Right cardiac atrium (tissue), 5 donors: ENCODE data around the gene EGR1. TPM values are rescaled to one million over a fixed set of nuclear protein-coding genes. Genes with fewer than 3 reads are reported as not detected.

Experiments used
- ATAC-seq, 2 donors: fragments of 200-7000 bp; cut with Tn5 transposase; one replicate each; pipeline versions ENCODE4 v1.8.0 to v1.9.1; 2020; ENCODE audit warnings: moderate library complexity in 2 of 2, mild to moderate bottlenecking in 1 of 2
- DNase-seq, 3 donors: peaks; one replicate each; pipeline ENCODE4 v3.0.0-alpha.2; 2020
- H3K27ac ChIP-seq: one replicate; pipeline ENCODE4 v1.5.1; 2013; ENCODE audit warnings: mild to moderate bottlenecking, low read length, control low read depth, moderate library complexity
- H3K27me3 ChIP-seq: one replicate; pipeline ENCODE4 v1.6.1; 2013; ENCODE audit not compliant: control insufficient read depth, insufficient read depth
- H3K4me1 ChIP-seq: one replicate; pipeline ENCODE4 v1.6.1; 2013; ENCODE audit warnings: low read length; ENCODE audit not compliant: control insufficient read depth, insufficient read depth
- H3K4me3 ChIP-seq: one replicate; pipeline ENCODE4 v1.5.1; 2013; ENCODE audit warnings: low read length, control low read depth
- H3K9me3 ChIP-seq: one replicate; pipeline ENCODE4 v1.6.1; 2013; ENCODE audit warnings: low read length; ENCODE audit not compliant: control insufficient read depth
- WGBS: extraction: QIAGEN DNeasy Blood & Tissue Kit; methylation state at CpG from one replicate; pipeline ENCODE4 v1.1.7; 2013; 5-methylcytosine and 5-hydroxymethylcytosine counted together
- intact Hi-C, 4 donors: fragments of 100-400 bp; cut with DNase I; formaldehyde crosslinking; loops; one replicate each; pipeline versions ENCODE4 v1.11.0 to v1.14.0; 2022 to 2023
- polyA plus RNA-seq: library from polyadenylated mRNA; stranded (reverse); fragments of 200-250 nt; gene quantifications from one replicate; pipeline ENCODE4 v1.2.3, GENCODE V29; 2013
- total RNA-seq, 4 donors: library from RNA; stranded (reverse); fragmentation: NEBNext Ultra II Directional; extraction: Animal tissue kit (Norgen Biotek cat#: 25700); gene quantifications; one replicate each; pipeline ENCODE4 v1.2.1, GENCODE V29; 2021
- donor health status: healthy with polysubstance abuse.
- donor health status: DM: no; HTN: yes; CAD: no.
- donor health status: DM: no; HTN: no; CAD: no.
- donor health status: DM: no; HTN: yes; CAD: no; lungs with severe emphysema.
- donor health status: DM: yes; HTN: yes; CAD: no.

EGR1 gene
- total and polyA plus RNA-seq, 5 donors, result 8.4 to 123 (median 31.2) TPM

GRCh38 chr5:138444078-138444773 is 21.1 kb upstream of the EGR1 start:
- H3K4me3 ChIP-seq, result no peak overlapping the region
- DNase-seq (peak in 1 of 3 donors; percentile 34), ATAC-seq (no peak)
- no peaks in the 10 kb centered on the region for H3K9me3 ChIP-seq
- peaks cover 4% of the 10 kb centered on the region for H3K4me1 ChIP-seq
- 89% methylated on average over 13 of the region's 13 CpGs for WGBS
- H3K27me3 ChIP-seq, result no peaks in the 10 kb centered on the region
- H3K27ac ChIP-seq, result no peak overlapping the region
- intact Hi-C loops, result no loop called here

- Histone ChIP-seq H3K4me3 (no peak overlapping the region), H3K4me1 (no peaks in the 10 kb centered on the region), H3K27me3 (no peaks in the 10 kb centered on the region), H3K27ac (no peak overlapping the region), H3K9me3 (no peaks in the 10 kb centered on the region)
- intact Hi-C loops, result no loop called here
- no peak for DNase-seq
- ATAC-seq, result no peak
- WGBS, result 84% methylated on average over 22 of the region's 22 CpGs
Measured at GRCh38 chr5:138444774-138445546, 20.3 kb upstream of the EGR1 start.

GRCh38 chr5:138445547-138446271 is 19.6 kb upstream of the EGR1 start:
- ATAC-seq (no peak), DNase-seq (no peak)

GRCh38 chr5:138448070-138448469 is 17.2 kb upstream of the EGR1 start:
- no peak overlapping the region for H3K27ac ChIP-seq
- 87% methylated on average over 6 of the region's 6 CpGs for WGBS

More at GRCh38 chr5:138445547-138446271, 19.6 kb upstream of the EGR1 start:
- Histone ChIP-seq H3K4me1 (no peaks in the 10 kb centered on the region), H3K4me3 (no peak overlapping the region), H3K27me3 (no peaks in the 10 kb centered on the region), H3K27ac (no peak overlapping the region), H3K9me3 (no peaks in the 10 kb centered on the region)
- 87% methylated on average over 18 of the region's 18 CpGs for WGBS
- intact Hi-C loops, result no loop called here

GRCh38 chr5:138448481-138449398 is 16.5 kb upstream of the EGR1 start:
- H3K27ac ChIP-seq, result no peak overlapping the region
- H3K4me1 ChIP-seq, result no peaks in the 10 kb centered on the region
- 78% methylated on average over 9 of the region's 9 CpGs for WGBS
- DNase-seq (peak in 1 of 3 donors; percentile 58), ATAC-seq (no peak)
- H3K9me3 ChIP-seq, result no peaks in the 10 kb centered on the region
- H3K27me3 ChIP-seq, result no peaks in the 10 kb centered on the region
- intact Hi-C loops, result no loop called here
- no peak overlapping the region for H3K4me3 ChIP-seq

More at GRCh38 chr5:138448070-138448469, 17.2 kb upstream of the EGR1 start:
- no peaks in the 10 kb centered on the region for H3K4me1 ChIP-seq
- H3K9me3 ChIP-seq, result no peaks in the 10 kb centered on the region
- intact Hi-C loops, result no loop called here
- ATAC-seq (no peak), DNase-seq (no peak)
- no peaks in the 10 kb centered on the region for H3K27me3 ChIP-seq
- H3K4me3 ChIP-seq, result no peak overlapping the region

- Histone ChIP-seq H3K4me1 (no peaks in the 10 kb centered on the region), H3K9me3 (no peaks in the 10 kb centered on the region), H3K4me3 (no peak overlapping the region), H3K27ac (no peak overlapping the region), H3K27me3 (no peaks in the 10 kb centered on the region)
- DNase-seq (peak; percentile 91 to 97 (median 95)), ATAC-seq (peak; percentile 88 to 90)
- WGBS, result 13% methylated on average over 22 of the region's 22 CpGs
- intact Hi-C loops, result loop anchor here in 2 of 4 donors (5.0 kb wide), 1 partner anchor 53 kb away; no protein-coding TSS in a partner anchor
Measured at GRCh38 chr5:138449501-138450239, 15.6 kb upstream of the EGR1 start.

- Histone ChIP-seq H3K9me3 (no peaks in the 10 kb centered on the region), H3K4me1 (no peaks in the 10 kb centered on the region), H3K27me3 (no peaks in the 10 kb centered on the region), H3K4me3 (no peak overlapping the region), H3K27ac (no peak overlapping the region)
- intact Hi-C loops, result loop anchor here in 2 of 4 donors (5.0 kb wide), 1 partner anchor 51 kb away; no protein-coding TSS in a partner anchor
- ATAC-seq (no peak), DNase-seq (no peak)
- 94% methylated on average over 5 of the region's 5 CpGs for WGBS
Measured at GRCh38 chr5:138450971-138451370, 14.3 kb upstream of the EGR1 start.

GRCh38 chr5:138452720-138453119 is 12.6 kb upstream of the EGR1 start:
- Histone ChIP-seq H3K27ac (no peak overlapping the region), H3K27me3 (no peaks in the 10 kb centered on the region), H3K4me1 (no peaks in the 10 kb centered on the region), H3K9me3 (no peaks in the 10 kb centered on the region), H3K4me3 (no peak overlapping the region)
- DNase-seq, result no peak
- no peak for ATAC-seq
- WGBS, result 95% methylated on average over 6 of the region's 6 CpGs
- intact Hi-C loops, result loop anchor here in 3 of 4 donors (2.0 to 5.0 kb wide), 2 partner anchors 50 kb away; no protein-coding TSS in a partner anchor

GRCh38 chr5:138453590-138453989 is 11.7 kb upstream of the EGR1 start:
- Histone ChIP-seq H3K27ac (no peak overlapping the region), H3K4me3 (no peak overlapping the region), H3K27me3 (no peaks in the 10 kb centered on the region), H3K4me1 (peaks cover 6% of the 10 kb centered on the region), H3K9me3 (no peaks in the 10 kb centered on the region)
- ATAC-seq (no peak), DNase-seq (peak in 1 of 3 donors; percentile 40)
- 89% methylated on average over 13 of the region's 13 CpGs for WGBS
- intact Hi-C loops, result loop anchor here in 3 of 4 donors (2.0 to 5.0 kb wide), 2 partner anchors 49 kb away; no protein-coding TSS in a partner anchor
